ENCODE data around the gene PPP1R12C.

DNA sequence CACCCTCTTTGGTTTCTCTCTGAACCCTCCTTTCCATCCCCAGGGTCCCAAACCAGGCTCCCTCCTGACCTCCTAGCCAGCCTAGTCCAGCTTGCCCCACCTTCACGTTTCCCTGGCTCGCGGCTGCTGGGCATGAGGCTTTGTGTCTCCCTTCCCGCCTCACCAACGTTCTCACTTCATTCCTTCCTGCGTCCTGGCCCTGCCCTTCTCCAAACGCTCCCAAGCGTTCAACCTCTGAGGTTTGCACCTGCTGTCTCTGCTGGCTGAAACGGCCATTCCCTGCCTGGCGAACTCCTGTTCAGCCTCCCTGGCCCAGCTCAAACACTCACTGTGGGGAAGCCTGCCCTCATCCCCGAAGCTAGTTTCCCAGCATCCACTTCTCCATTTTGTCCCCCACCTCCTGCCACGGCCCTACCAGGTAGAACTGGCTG is 29.4 kb downstream of the PPP1R12C start:
- TF ChIP-seq, protein P1, sequence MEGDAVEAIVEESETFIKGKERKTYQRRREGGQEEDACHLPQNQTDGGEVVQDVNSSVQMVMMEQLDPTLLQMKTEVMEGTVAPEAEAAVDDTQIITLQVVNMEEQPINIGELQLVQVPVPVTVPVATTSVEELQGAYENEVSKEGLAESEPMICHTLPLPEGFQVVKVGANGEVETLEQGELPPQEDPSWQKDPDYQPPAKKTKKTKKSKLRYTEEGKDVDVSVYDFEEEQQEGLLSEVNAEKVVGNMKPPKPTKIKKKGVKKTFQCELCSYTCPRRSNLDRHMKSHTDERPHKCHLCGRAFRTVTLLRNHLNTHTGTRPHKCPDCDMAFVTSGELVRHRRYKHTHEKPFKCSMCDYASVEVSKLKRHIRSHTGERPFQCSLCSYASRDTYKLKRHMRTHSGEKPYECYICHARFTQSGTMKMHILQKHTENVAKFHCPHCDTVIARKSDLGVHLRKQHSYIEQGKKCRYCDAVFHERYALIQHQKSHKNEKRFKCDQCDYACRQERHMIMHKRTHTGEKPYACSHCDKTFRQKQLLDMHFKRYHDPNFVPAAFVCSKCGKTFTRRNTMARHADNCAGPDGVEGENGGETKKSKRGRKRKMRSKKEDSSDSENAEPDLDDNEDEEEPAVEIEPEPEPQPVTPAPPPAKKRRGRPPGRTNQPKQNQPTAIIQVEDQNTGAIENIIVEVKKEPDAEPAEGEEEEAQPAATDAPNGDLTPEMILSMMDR (IDR thresholded peaks at IDR 0.05; ENCODE audit: low read depth, low read length), result no peak
- TF ChIP-seq POLR2A (IDR thresholded peaks at IDR 0.05; ENCODE audit: extremely low read depth, insufficient read length), result no peak

Measured in NB4 (cell line).